Right atrium auricular region (tissue), 2 donors: Measurements from ENCODE around the gene CLEC2D. TPM values are rescaled to one million over a fixed set of nuclear protein-coding genes. Genes with fewer than 3 reads are reported as not detected.

Experiments used
- DNase-seq: peaks from one replicate; pipeline ENCODE4 v3.0.0-alpha.2; 2019; ENCODE audit warnings: low spot score
- H3K27ac ChIP-seq, 2 donors: fragments of 200-600 bp; sonication (generic); 1 replicate in 1 of 2; 2 replicates in 1 of 2; pipeline ENCODE4 v1.5.1; 2016 to 2019
- H3K27me3 ChIP-seq, 2 donors: fragments of 200-600 bp; sonication (generic); one replicate each; pipeline versions ENCODE4 v1.5.1 to v1.6.0; 2017 to 2019
- H3K36me3 ChIP-seq: fragments of 200-600 bp; sonication (generic); one replicate; pipeline ENCODE4 v1.5.1; 2016
- H3K4me1 ChIP-seq, 2 donors: fragments of 200-600 bp; sonication (generic); one replicate each; pipeline versions ENCODE4 v1.5.1 to v1.6.0; 2017 to 2019
- H3K4me3 ChIP-seq, 2 donors: fragments of 200-600 bp; sonication (generic); 1 replicate in 1 of 2; 2 replicates in 1 of 2; pipeline ENCODE4 v1.5.1; 2017 to 2019; ENCODE audit warnings: mild to moderate bottlenecking in 1 of 2, moderate library complexity in 1 of 2
- H3K9me3 ChIP-seq, 2 donors: fragments of 200-600 bp; sonication (generic); one replicate each; pipeline ENCODE4 v1.5.1; 2019
- CTCF ChIP-seq, 2 donors: fragments of 200-600 bp; sonication (generic); IDR thresholded peaks; one replicate each; pipeline ENCODE4 v1.5.1; 2019; ENCODE audit warnings: antibody characterized with exemption in 2 of 2
- total RNA-seq, 2 donors: library from RNA; depleted of rRNA; stranded (reverse); fragments of >200 nt; gene quantifications; one replicate each; pipeline ENCODE4 v1.1.0, GENCODE V29; 2016

CLEC2D gene
- total RNA-seq, 2 donors from 2014 or later: 6.5 to 6.9 TPM

GRCh38 chr12:9725213-9725870 is 55.8 kb downstream of the CLEC2D start:
- no peaks in the 10 kb centered on the region for H3K27me3 ChIP-seq
- no peak for DNase-seq
- H3K9me3 ChIP-seq: no peaks in the 10 kb centered on the region
- no peak overlapping the region for H3K27ac ChIP-seq
- no peaks in the 10 kb centered on the region for H3K4me1 ChIP-seq
- H3K4me3 ChIP-seq: no peak overlapping the region
- no peak for TF ChIP-seq CTCF (IDR thresholded peaks at IDR 0.05)
- no peaks in the 10 kb centered on the region for H3K36me3 ChIP-seq

- Histone ChIP-seq H3K4me3 (no peak overlapping the region), H3K36me3 (no peaks in the 10 kb centered on the region), H3K27ac (no peak overlapping the region), H3K9me3 (no peaks in the 10 kb centered on the region), H3K27me3 (no peaks in the 10 kb centered on the region), H3K4me1 (no peaks in the 10 kb centered on the region)
- no peak for TF ChIP-seq CTCF (IDR thresholded peaks at IDR 0.05)
- no peak for DNase-seq
Observed at GRCh38 chr12:9727813-9728212, 58.3 kb downstream of the CLEC2D start.

DNA sequence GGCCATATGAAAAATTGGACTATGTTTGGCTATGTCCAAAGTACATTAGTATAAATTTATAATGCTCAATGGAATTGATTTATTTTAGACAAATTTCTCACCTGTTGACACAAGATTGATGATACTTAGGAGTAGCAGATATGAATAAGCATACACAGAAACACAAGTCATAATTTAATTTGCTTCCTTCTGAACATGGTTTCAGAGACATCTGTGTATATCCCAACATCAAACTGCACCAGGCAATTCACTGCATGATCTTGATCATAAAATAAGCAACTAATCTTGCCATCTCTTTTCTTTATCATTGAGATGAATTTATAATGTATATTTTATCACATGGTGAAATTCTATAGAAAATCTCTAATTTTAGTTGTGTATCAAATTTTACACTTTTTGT is 59.6 kb downstream of the CLEC2D start:
- Histone ChIP-seq H3K27me3 (no peaks in the 10 kb centered on the region), H3K4me1 (no peaks in the 10 kb centered on the region), H3K4me3 (no peak overlapping the region), H3K9me3 (no peaks in the 10 kb centered on the region), H3K36me3 (no peaks in the 10 kb centered on the region), H3K27ac (no peak overlapping the region)
- no peak for DNase-seq
- TF ChIP-seq CTCF (IDR thresholded peaks at IDR 0.05): no peak

DNA sequence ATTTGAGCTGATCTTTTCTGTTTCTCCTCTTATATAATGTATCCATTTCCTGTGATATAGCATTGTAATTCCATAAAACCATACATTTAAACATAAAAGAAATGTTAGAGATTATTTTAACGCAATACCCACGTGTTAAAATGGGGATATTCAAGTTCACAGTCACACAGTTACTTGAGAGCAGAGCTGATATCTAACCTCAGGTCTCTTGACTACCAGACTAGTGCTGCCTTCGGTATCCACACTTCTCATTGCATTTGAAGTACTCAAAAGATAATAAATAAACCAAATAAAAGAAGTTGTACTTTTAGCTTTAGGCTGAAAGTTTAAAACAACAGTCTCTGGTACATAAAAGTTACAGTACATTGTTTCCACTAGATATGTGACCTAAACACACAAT is 60.5 kb downstream of the CLEC2D start:
- H3K27ac ChIP-seq: no peak overlapping the region
- no peak for DNase-seq

GRCh38 chr12:9730591-9730990 is 61.1 kb downstream of the CLEC2D start:
- Histone ChIP-seq H3K4me1 (no peaks in the 10 kb centered on the region), H3K36me3 (no peaks in the 10 kb centered on the region), H3K9me3 (no peaks in the 10 kb centered on the region), H3K27me3 (no peaks in the 10 kb centered on the region), H3K27ac (no peak overlapping the region), H3K4me3 (no peak overlapping the region)
- TF ChIP-seq CTCF (IDR thresholded peaks at IDR 0.05): no peak
- DNase-seq: no peak

More for the DNA sequence above, 60.5 kb downstream of the CLEC2D start:
- H3K9me3 ChIP-seq: no peaks in the 10 kb centered on the region
- H3K36me3 ChIP-seq: no peaks in the 10 kb centered on the region
- no peak for TF ChIP-seq CTCF (IDR thresholded peaks at IDR 0.05)
- no peaks in the 10 kb centered on the region for H3K4me1 ChIP-seq
- no peaks in the 10 kb centered on the region for H3K27me3 ChIP-seq
- H3K4me3 ChIP-seq: no peak overlapping the region

GRCh38 chr12:9731393-9731792 is 61.9 kb downstream of the CLEC2D start:
- TF ChIP-seq CTCF (IDR thresholded peaks at IDR 0.05): no peak
- Histone ChIP-seq H3K4me3 (no peak overlapping the region), H3K9me3 (no peaks in the 10 kb centered on the region), H3K27me3 (no peaks in the 10 kb centered on the region), H3K36me3 (no peaks in the 10 kb centered on the region), H3K27ac (no peak overlapping the region), H3K4me1 (no peaks in the 10 kb centered on the region)
- no peak for DNase-seq
